HepG2 (cell line): ENCODE results near the gene DNM3. TPM values are rescaled to one million over a fixed set of nuclear protein-coding genes. Genes with fewer than 3 reads are reported as not detected.
A peak's percentile ranks its signal among the peaks of the same experiment; 100 is the strongest.

Source experiments
- AHDC1 ChIP-seq: sonication (generic); formaldehyde crosslinking; IDR thresholded peaks from 2 replicates; pipeline ENCODE4 v1.5.1; 2020; ENCODE audit warnings: mild to moderate bottlenecking, missing genetic modification reagents, borderline replicate concordance
- CENPT ChIP-seq: sonication (generic); formaldehyde crosslinking; IDR thresholded peaks from 2 replicates; pipeline ENCODE4 v1.8.0; 2022; ENCODE audit warnings: low read depth, mild to moderate bottlenecking, moderate library complexity, missing genetic modification reagents
- FOXK2 ChIP-seq: fragments of 450-650 bp; IDR thresholded peaks from 2 replicates; pipeline ENCODE4 v1.6.1; 2016
- GMEB1 ChIP-seq: sonication (generic); formaldehyde crosslinking; IDR thresholded peaks from 2 replicates; pipeline ENCODE4 v1.5.1; 2020; ENCODE audit warnings: missing genetic modification reagents, mild to moderate bottlenecking, borderline replicate concordance
- MZF1 ChIP-seq: sonication (generic); formaldehyde crosslinking; IDR thresholded peaks from 2 replicates; pipeline ENCODE4 v1.8.1; 2023; ENCODE audit warnings: mild to moderate bottlenecking, missing genetic modification reagents, borderline replicate concordance
- NKX3-1 ChIP-seq: sonication (generic); formaldehyde crosslinking; IDR thresholded peaks from 2 replicates; pipeline ENCODE4 v1.5.0; 2020; ENCODE audit warnings: missing genetic modification reagents
- ONECUT2 ChIP-seq: sonication (generic); formaldehyde crosslinking; IDR thresholded peaks from 2 replicates; pipeline ENCODE4 v1.4.0; 2020; ENCODE audit warnings: missing genetic modification reagents
- POLR2AphosphoS2 ChIP-seq: IDR thresholded peaks from 2 replicates; pipeline ENCODE4 v1.6.1; 2011; ENCODE audit warnings: low read depth, low read length, improper control_type of control experiment
- PRDM10 ChIP-seq: sonication (generic); formaldehyde crosslinking; IDR thresholded peaks from 2 replicates; pipeline ENCODE4 v1.4.0; 2020; ENCODE audit warnings: low read depth, missing genetic modification reagents
- RELA ChIP-seq: sonication (generic); formaldehyde crosslinking; IDR thresholded peaks from 2 replicates; pipeline ENCODE4 v1.4.0; 2020; ENCODE audit warnings: missing genetic modification reagents
- RORA ChIP-seq: sonication (generic); formaldehyde crosslinking; IDR thresholded peaks from 2 replicates; pipeline ENCODE4 v1.5.0; 2020; ENCODE audit warnings: mild to moderate bottlenecking, missing genetic modification reagents, moderate library complexity
- SKI ChIP-seq: fragments of 450-650 bp; IDR thresholded peaks from one replicate; pipeline ENCODE4 v1.6.1; 2018; ENCODE audit warnings: mild to moderate bottlenecking; ENCODE audit not compliant: partially characterized antibody
- TERF1 ChIP-seq: sonication (generic); formaldehyde crosslinking; IDR thresholded peaks from 2 replicates; pipeline ENCODE4 v1.8.0; 2022; ENCODE audit warnings: mild to moderate bottlenecking, missing genetic modification reagents, moderate library complexity
- TIGD3 ChIP-seq: sonication (generic); formaldehyde crosslinking; IDR thresholded peaks from 2 replicates; pipeline ENCODE4 v1.5.1; 2020; ENCODE audit warnings: mild to moderate bottlenecking, missing genetic modification reagents, borderline replicate concordance
- ZNF615 ChIP-seq: sonication (generic); formaldehyde crosslinking; IDR thresholded peaks from 2 replicates; pipeline ENCODE4 v1.5.0; 2020; ENCODE audit warnings: mild to moderate bottlenecking, missing genetic modification reagents, borderline replicate concordance
- polyA plus RNA-seq, 8 experiments: library from polyadenylated mRNA; depleted of rRNA in 3 of 8; stranded (reverse) in 7 of 8; unstranded in 1 of 8; fragments of >200 nt; fragmentation: Illumina TruSeq in 4 of 8; extraction: Trizol in 4 of 8; gene quantifications; 2 replicates each; pipeline versions ENCODE4 v1.2.1 to v1.2.3, GENCODE V29; 2011 to 2016; ENCODE audit warnings: low read depth in 4 of 8, missing spikeins in 1 of 8, mixed read lengths in 1 of 8; ENCODE audit not compliant: insufficient read depth in 1 of 8
- total RNA-seq, 5 experiments: library from RNA; depleted of rRNA; stranded (reverse); fragments of >200 nt; fragmentation: Illumina TruSeq; extraction: Trizol; gene quantifications; 2 replicates each; pipeline ENCODE4 v1.2.3, GENCODE V29; 2016; ENCODE audit warnings: low read depth in 1 of 5

DNM3 gene
- total and polyA plus RNA-seq, 2 of the 13 experiments (the other 11 are each of a cell fraction or from before 2014, with no cell fraction given) = 0.05 TPM; not detected in 1

GRCh38 chr1:172443666-172444453 is 602.6 kb downstream of the DNM3 start, which contains the start of gene PIGC (continued):
- TF ChIP-seq CENPT = no peak
- TF ChIP-seq RORA (CRISPR knock-in tag) = no peak
- no peak for TF ChIP-seq TIGD3
- no peak for TF ChIP-seq AHDC1 (CRISPR knock-in tag)
- peak; percentile 85 for TF ChIP-seq PRDM10
- TF ChIP-seq MZF1 (CRISPR knock-in tag) = no peak
- TF ChIP-seq SKI = no peak
- no peak for TF ChIP-seq ZNF615 (CRISPR knock-in tag)
- TF ChIP-seq NKX3-1 (CRISPR knock-in tag) = no peak
- TF ChIP-seq TERF1 (CRISPR knock-in tag) = no peak
- TF ChIP-seq POLR2AphosphoS2 = no peak
- peak; percentile 76 for TF ChIP-seq GMEB1 (CRISPR knock-in tag)
- TF ChIP-seq ONECUT2 (CRISPR knock-in tag) = no peak
- no peak for TF ChIP-seq FOXK2
- peak; percentile 74; the same call in 1 of the 2 replicates for TF ChIP-seq RELA (CRISPR knock-in tag)
